ENCODE results near the gene IGFN1.

DNA sequence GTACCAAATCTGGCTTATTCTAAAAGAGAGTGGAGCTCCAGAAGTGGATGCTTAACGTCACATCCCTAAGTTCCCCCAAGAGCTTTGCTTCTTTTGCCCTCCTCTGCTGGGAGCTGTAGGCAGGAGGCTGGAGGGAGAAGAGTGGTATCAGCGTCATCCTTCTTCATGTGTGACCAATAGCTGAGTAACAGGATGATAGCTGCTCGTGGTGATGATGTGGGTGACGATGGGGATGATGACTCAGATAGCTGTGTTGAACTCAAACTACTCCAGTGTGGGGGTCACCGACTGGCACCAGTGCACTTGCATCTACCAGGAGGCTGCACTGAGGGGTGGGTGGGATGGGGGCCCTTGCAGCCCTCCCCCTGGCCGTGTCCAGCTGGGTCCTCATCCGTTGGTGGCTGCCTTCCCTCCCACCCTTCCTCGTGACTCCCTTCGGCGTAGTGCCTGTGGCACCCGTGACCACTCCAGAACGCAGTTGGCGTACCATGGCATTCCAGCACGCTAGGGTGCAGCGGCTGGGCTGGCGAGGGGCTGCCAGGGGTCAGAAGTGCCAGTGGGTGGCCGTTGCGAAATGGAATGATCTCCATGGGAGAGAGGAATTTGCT lies 1.1 kb downstream of the IGFN1 start:
- TF ChIP-seq MXI1 (conservative IDR thresholded peaks at IDR 0.05; ENCODE audit: poor library complexity, severe bottlenecking) (no peak), POLR2AphosphoS5 (IDR thresholded peaks at IDR 0.05) (no peak), EZH2 (IDR thresholded peaks at IDR 0.05; ENCODE audit: borderline replicate concordance, insufficient read depth, low read length, poor library complexity, severe bottlenecking) (no peak), TAF1 (IDR thresholded peaks at IDR 0.05; ENCODE audit: low read depth) (no peak), EP300 (conservative IDR thresholded peaks at IDR 0.05; ENCODE audit: poor library complexity, severe bottlenecking) (no peak), SMC3 (conservative IDR thresholded peaks at IDR 0.05; ENCODE audit: poor library complexity) (no peak), RAD21 (conservative IDR thresholded peaks at IDR 0.05) (no peak)
- TF ChIP-seq, protein P1, sequence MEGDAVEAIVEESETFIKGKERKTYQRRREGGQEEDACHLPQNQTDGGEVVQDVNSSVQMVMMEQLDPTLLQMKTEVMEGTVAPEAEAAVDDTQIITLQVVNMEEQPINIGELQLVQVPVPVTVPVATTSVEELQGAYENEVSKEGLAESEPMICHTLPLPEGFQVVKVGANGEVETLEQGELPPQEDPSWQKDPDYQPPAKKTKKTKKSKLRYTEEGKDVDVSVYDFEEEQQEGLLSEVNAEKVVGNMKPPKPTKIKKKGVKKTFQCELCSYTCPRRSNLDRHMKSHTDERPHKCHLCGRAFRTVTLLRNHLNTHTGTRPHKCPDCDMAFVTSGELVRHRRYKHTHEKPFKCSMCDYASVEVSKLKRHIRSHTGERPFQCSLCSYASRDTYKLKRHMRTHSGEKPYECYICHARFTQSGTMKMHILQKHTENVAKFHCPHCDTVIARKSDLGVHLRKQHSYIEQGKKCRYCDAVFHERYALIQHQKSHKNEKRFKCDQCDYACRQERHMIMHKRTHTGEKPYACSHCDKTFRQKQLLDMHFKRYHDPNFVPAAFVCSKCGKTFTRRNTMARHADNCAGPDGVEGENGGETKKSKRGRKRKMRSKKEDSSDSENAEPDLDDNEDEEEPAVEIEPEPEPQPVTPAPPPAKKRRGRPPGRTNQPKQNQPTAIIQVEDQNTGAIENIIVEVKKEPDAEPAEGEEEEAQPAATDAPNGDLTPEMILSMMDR (IDR thresholded peaks at IDR 0.05; ENCODE audit: poor library complexity, severe bottlenecking): no peak
- TF ChIP-seq, protein P2, sequence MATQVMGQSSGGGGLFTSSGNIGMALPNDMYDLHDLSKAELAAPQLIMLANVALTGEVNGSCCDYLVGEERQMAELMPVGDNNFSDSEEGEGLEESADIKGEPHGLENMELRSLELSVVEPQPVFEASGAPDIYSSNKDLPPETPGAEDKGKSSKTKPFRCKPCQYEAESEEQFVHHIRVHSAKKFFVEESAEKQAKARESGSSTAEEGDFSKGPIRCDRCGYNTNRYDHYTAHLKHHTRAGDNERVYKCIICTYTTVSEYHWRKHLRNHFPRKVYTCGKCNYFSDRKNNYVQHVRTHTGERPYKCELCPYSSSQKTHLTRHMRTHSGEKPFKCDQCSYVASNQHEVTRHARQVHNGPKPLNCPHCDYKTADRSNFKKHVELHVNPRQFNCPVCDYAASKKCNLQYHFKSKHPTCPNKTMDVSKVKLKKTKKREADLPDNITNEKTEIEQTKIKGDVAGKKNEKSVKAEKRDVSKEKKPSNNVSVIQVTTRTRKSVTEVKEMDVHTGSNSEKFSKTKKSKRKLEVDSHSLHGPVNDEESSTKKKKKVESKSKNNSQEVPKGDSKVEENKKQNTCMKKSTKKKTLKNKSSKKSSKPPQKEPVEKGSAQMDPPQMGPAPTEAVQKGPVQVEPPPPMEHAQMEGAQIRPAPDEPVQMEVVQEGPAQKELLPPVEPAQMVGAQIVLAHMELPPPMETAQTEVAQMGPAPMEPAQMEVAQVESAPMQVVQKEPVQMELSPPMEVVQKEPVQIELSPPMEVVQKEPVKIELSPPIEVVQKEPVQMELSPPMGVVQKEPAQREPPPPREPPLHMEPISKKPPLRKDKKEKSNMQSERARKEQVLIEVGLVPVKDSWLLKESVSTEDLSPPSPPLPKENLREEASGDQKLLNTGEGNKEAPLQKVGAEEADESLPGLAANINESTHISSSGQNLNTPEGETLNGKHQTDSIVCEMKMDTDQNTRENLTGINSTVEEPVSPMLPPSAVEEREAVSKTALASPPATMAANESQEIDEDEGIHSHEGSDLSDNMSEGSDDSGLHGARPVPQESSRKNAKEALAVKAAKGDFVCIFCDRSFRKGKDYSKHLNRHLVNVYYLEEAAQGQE (IDR thresholded peaks at IDR 0.05; ENCODE audit: borderline replicate concordance): no peak
